ENCODE measurements around the gene GAS6. TPM values are rescaled to one million over a fixed set of nuclear protein-coding genes. Genes with fewer than 3 reads are reported as not detected.
A peak's percentile ranks its signal among the peaks of the same experiment; 100 is the strongest.

Gene GAS6
- total RNA-seq, 1 donor from 2014 or later = 244 TPM

- no peak for DNase-seq (ENCODE audit: low spot score)
Observed at GRCh38 chr13:113887700-113888201, 23.9 kb upstream of the GAS6 start.

- DNase-seq (ENCODE audit: low spot score) = no peak
Observed at GRCh38 chr13:113886561-113887112, 22.8 kb upstream of the GAS6 start.

- no peak for DNase-seq (ENCODE audit: low spot score)
Observed at GRCh38 chr13:113884821-113885220, 20.9 kb upstream of the GAS6 start.

GRCh38 chr13:113883921-113884804 is 20.3 kb upstream of the GAS6 start:
- no peak for DNase-seq (ENCODE audit: low spot score)

DNA sequence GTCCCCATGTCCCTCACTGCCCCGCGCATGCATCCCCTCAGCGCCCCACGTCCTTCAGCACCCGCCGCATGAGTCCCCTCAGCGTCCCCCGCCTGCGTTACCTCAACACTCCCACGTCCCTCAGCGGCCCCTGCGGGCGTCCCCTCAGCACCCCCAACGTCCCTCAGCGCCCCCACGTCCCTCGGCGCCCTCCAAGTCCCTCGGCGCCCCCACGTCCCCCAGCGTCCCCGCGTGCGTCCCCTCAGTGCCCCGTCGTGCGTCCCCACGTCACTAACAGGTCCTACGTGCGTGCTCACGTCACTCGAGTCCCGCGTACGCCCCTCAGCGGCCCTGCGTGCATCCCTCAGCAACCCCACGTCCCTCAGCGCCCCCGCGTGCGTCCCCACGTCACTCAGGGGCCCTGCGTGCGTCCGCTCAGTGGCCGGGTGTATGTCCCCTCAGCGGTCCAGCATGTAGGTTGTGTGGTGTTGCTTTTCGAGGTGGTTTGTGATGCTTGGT is 19.5 kb upstream of the GAS6 start:
- DNase-seq (ENCODE audit: low spot score) = no peak

DNA sequence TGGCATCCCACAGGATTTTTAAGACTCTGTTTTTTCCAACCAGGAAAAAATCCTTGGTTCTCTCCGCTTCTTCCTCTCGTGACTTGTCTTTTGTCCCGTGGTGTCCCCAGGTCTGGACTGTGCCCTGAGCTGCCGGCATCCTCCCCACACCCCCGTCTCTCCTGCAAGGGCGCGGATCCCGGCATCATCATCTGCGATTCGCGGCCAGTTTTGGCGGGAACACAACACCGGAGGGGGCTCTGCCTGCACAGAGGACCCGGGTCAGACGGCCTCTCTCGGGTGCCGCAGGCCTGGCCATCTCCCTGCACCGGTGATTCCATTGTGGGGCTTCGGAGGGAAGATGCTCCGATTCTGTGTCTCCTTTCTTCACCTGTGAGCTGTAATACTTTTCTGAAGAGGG is 18.8 kb upstream of the GAS6 start:
- no peak for DNase-seq (ENCODE audit: low spot score)

DNA sequence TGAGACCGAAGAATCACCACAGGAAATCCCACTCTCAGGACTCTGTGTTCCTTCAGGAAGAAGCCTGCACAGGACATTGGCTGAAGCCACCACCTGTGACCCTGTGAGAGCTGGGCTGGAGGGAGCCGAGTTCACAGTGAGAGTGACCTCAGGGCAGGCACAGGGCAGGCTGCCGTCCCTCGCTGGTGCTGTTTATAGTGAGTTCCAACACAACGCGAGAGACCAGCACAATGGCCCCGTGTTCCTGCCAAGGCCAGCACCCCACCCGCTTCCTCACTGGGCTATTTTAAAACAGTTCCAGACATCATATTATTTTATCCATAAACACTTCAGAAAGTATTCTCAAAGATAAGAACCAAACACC is 18.4 kb upstream of the GAS6 start:
- peak; percentile 59 for DNase-seq (ENCODE audit: low spot score)

DNA sequence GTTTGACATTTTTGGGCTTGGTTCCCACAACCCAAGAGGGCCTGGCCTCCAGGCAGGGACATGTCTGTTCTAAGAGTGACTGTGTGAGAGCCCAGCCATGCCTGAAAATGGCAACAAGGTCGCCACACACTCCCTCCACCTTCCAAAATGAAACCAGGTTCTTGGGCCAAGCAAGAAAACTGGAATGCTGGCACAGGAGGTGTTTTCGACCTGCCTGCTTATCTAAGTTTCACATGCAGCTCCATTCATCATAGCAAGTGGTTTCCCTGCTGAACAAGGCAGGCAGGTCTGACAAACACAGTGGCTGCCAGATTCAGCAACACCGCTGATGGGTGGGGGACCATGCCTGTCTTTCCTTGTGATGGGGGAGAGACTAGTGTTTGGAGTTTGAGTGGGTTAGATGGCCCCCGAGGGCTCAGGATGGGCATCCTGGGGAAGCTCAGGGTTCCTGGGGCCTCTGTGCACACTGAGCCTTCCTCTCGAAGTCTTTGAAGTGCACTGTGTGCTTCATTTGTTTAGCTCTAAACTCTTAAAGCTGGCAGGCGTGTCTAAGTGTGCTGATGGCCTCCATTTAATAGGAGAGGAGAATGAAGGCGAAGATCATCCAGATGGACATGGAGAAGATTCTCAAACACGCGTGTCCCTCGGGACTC is 17.9 kb upstream of the GAS6 start:
- DNase-seq (ENCODE audit: low spot score) = no peak

GRCh38 chr13:113880651-113881611 is 17.1 kb upstream of the GAS6 start:
- no peak for DNase-seq (ENCODE audit: low spot score)

DNA sequence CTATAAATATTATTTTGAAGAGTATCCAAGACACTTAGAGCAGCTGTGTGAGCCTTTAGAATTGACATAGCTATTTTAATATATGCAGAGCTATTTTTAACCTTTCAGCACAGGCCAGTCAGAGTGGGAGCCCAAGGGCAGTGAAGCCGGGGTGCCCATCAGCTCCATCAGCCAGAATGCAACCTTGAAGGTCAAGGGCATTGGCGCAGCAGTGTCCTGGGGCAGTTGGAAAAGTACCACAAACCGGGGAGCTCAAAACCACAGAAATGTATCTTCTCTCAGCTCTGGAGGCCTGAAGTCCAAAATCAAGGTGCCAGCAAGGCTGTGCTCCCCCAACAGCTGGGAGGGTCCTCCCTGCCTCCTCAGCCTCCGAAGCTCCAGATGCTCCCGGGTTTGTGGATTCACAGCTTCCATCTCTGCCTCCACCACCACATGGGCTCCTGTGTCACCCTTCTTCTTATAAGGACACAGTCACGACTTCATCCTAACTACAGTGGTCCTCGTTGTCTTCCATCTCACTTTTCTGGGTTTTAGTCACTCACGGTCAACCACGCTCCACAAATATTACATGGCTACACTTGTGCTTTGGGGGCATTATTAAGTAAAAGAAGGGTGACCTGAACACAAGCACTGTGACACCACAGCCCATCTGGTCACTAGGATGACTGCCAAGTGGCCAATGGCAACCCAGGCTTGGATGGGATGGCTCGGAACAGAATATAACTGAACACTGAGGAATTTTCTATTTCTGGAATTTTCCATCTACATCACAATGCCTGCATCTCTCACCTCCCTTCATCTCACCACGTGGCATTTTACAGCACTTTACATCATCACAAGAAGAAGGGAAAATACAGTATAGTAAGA is 15.9 kb upstream of the GAS6 start:
- no peak for DNase-seq (ENCODE audit: low spot score)

- no peak for DNase-seq (ENCODE audit: low spot score)
Observed at GRCh38 chr13:113879017-113879416, 15.1 kb upstream of the GAS6 start.

- no peak for DNase-seq (ENCODE audit: low spot score)
Observed at GRCh38 chr13:113877149-113877990, 13.5 kb upstream of the GAS6 start.

DNA sequence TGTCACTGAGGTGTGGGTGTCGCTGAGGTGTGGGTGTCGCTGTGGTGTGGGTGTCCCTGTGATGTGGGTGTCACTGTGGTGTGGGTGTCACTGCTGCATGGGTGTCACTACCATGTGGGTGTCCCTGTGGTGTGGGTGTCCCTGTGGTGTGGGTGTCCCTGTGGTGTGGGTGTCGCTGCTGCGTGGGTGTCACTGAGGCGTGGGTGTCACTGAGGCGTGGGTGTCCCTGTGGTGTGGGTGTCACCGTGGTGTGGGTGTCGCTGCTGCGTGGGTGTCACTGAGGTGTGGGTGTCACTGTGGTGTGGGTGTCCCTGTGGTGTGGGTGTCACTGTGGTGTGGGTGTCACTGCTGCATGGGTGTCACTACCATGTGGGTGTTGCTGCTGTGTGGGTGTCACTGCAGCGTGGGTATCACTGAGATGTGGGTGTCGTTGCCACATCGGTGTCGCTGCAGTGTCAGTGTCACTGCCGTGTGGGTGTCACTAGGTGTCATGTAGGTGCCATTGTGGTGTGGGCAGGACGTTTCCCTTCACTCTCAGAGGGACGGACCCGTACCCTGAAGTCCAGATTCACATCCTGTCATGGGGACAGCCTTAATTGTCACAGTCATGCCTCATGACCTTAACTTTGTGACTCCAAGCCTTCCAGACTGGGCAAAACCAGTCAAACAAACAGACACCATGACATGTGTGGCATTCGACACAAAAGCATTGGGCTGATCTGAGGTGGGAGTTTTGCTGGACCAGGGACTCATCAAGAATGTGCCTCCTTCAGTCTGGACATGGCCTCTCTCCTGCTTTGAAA is 12.7 kb upstream of the GAS6 start:
- DNase-seq (ENCODE audit: low spot score) = no peak

GRCh38 chr13:113875837-113876281 is 12.0 kb upstream of the GAS6 start:
- DNase-seq (ENCODE audit: low spot score) = no peak

DNA sequence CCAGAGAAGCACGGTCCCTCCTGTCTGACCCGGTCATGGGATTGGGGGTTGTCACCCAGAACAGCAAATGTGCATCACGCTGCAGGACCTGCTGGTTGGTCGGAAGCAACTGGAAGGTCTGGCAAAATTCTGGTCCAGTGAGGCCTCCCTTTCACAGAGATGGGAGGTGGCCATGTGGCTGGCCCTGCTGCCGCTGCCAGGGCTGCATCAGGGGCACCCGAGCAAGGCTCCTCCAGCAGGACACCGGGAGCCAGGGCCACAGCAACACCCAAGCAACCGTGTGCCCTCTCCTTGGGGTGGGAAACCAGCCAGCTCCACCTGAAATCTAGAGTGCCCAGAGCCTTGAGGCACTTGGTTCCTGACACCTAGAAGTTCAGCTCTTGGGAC is 11.5 kb upstream of the GAS6 start:
- DNase-seq (ENCODE audit: low spot score) = no peak

GRCh38 chr13:113874579-113875428 is 10.9 kb upstream of the GAS6 start:
- no peak for DNase-seq (ENCODE audit: low spot score)

DNA sequence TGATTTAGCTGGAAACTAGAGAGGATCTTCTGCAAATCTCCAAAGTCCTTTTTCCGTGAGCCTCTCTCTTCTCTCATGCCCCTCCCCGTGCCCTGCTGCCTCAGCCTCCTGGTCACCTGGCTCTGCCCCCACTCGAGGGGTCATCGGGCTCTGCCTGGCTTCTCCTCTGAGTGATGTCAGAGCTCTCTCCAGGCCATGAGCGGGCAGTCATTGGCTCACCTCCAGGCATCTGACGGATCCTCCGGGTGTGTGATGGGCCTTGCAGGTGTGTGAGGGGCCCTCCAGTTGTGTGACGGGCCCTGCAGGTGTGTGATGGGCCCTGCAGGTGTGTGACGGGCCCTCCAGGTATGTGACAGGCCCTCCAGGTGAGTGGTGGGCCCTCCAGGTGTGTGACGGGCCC is 10.3 kb upstream of the GAS6 start:
- no peak for DNase-seq (ENCODE audit: low spot score)

DNA sequence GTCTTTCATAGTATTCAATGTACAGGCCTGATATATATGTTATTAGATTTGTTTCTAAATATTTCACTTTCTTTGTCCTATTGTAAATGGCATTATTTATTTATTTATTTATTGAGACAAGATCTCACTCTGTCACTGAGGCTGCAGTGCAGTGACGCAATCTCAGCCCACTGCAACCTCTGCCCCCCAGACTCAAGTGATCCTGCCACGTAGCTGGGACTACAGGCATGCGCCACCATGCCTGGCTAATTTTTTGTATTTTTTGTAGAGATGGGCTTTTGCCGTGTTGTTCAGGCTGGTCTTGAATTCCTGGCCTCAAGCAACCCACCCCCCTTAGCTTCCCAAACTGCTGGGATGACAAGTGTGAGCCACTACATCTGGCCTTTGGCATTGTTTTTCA is 5.4 kb upstream of the GAS6 start:
- no peak for DNase-seq (ENCODE audit: low spot score)

Data from umbilical cord (tissue), 2 donors.